ENCODE measurements around the gene PCDH19. TPM values are rescaled to one million over a fixed set of nuclear protein-coding genes. Genes with fewer than 3 reads are reported as not detected.

PCDH19 gene
- total RNA-seq, 1 experiment from 2014 or later = 1.2 TPM

DNA sequence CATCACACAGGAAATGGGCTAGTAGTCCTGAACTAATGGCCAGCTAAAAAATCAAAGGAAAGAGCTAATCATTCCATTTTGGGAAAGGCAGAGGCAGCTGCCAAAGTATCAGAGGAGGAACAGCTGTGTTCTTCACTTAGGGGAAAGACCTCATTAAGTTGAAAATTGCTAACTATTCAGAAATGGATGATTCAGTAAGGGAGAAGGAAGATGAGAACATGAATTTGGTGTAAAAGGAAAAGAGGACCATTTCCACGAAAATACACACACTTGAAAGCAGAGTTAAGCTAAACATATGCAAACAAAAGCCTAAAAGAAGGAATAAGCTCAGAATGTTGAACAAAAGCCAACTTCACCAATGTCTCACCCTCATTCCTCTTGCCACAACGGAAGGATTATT is 90.4 kb downstream of the PCDH19 start:
- Mint-ChIP-seq H3K4me1 (peaks cover 2 to 5% of the 10 kb centered on the region in 2 experiments; a peak in 2 of 4 replicates), H3K27ac (no peak overlapping the region), H3K9me3 (no peaks in the 10 kb centered on the region; a peak in 1 of 5 replicates), H3K27me3 (ENCODE audit: low read depth) (no peaks in the 10 kb centered on the region; the same call in 1 of the 2 replicates), H3K36me3 (ENCODE audit: insufficient read depth in 1 of 3, low read depth in 3 of 3) (no peaks in the 10 kb centered on the region), H3K4me3 (no peak overlapping the region)
- no peaks in the 10 kb centered on the region for H3K79me2 ChIP-seq (ENCODE audit: insufficient read depth, low read length)
- H2AK5ac ChIP-seq (ENCODE audit: insufficient read length, low read length) = no peak overlapping the region
- no peak overlapping the region for H3K27ac ChIP-seq (ENCODE audit: insufficient read length, low read depth, low read length)
- no peak overlapping the region for H4K5ac ChIP-seq (ENCODE audit: insufficient read length, low read depth, low read length)
- H2BK20ac ChIP-seq (ENCODE audit: low read depth, low read length, poor library complexity, severe bottlenecking) = no peak overlapping the region
- H2BK120ac ChIP-seq (ENCODE audit: low read depth, low read length, poor library complexity, severe bottlenecking) = no peak overlapping the region
- no peak overlapping the region for H3T11ph ChIP-seq (ENCODE audit: low read length)
- no peak overlapping the region for H3K9ac ChIP-seq (ENCODE audit: extremely low read depth, insufficient read length, low read length)
- H3K27me3 ChIP-seq (ENCODE audit: insufficient read depth, low read length) = no peaks in the 10 kb centered on the region
- H3K4ac ChIP-seq (ENCODE audit: low read depth, low read length) = no peak overlapping the region
- H2AFZ ChIP-seq (ENCODE audit: low read length) = no peak overlapping the region
- no peak overlapping the region for H4K8ac ChIP-seq (replicated peaks; ENCODE audit: insufficient read length, low read depth, low read length)
- H2BK5ac ChIP-seq (ENCODE audit: insufficient read length, low read length) = no peak overlapping the region
- no peak overlapping the region for H3K4me2 ChIP-seq (ENCODE audit: insufficient read depth, insufficient read length, low read length)
- no peak overlapping the region for H3K18ac ChIP-seq (ENCODE audit: insufficient read length, low read depth, low read length)
- no peaks in the 10 kb centered on the region for H3K4me1 ChIP-seq (ENCODE audit: insufficient read depth, low read length)
- H3K23ac ChIP-seq (ENCODE audit: insufficient read length, low read depth, low read length) = no peak overlapping the region
- H2BK15ac ChIP-seq (ENCODE audit: low read depth, low read length) = no peak overlapping the region
- no peak overlapping the region for H4K91ac ChIP-seq (ENCODE audit: insufficient read length, low read depth, low read length)
- DNase-seq = no peak
- H3K14ac ChIP-seq (ENCODE audit: insufficient read depth, low read length) = no peak overlapping the region
- H3K9me3 ChIP-seq (ENCODE audit: control insufficient read depth, low read depth, low read length) = no peaks in the 10 kb centered on the region
- no peak overlapping the region for H3K56ac ChIP-seq (ENCODE audit: insufficient read length, low read depth, low read length)
- H2BK12ac ChIP-seq (ENCODE audit: insufficient read length, low read depth, low read length) = no peak overlapping the region
- H3K79me1 ChIP-seq (ENCODE audit: insufficient read depth, low read depth, low read length, poor library complexity, severe bottlenecking) = no peaks in the 10 kb centered on the region
- H3K23me2 ChIP-seq (ENCODE audit: insufficient read length, low read depth, low read length, poor library complexity, severe bottlenecking) = no peaks in the 10 kb centered on the region
- H4K20me1 ChIP-seq (ENCODE audit: control insufficient read depth, insufficient read depth, insufficient read length) = no peaks in the 10 kb centered on the region
- TF ChIP-seq, protein P1, sequence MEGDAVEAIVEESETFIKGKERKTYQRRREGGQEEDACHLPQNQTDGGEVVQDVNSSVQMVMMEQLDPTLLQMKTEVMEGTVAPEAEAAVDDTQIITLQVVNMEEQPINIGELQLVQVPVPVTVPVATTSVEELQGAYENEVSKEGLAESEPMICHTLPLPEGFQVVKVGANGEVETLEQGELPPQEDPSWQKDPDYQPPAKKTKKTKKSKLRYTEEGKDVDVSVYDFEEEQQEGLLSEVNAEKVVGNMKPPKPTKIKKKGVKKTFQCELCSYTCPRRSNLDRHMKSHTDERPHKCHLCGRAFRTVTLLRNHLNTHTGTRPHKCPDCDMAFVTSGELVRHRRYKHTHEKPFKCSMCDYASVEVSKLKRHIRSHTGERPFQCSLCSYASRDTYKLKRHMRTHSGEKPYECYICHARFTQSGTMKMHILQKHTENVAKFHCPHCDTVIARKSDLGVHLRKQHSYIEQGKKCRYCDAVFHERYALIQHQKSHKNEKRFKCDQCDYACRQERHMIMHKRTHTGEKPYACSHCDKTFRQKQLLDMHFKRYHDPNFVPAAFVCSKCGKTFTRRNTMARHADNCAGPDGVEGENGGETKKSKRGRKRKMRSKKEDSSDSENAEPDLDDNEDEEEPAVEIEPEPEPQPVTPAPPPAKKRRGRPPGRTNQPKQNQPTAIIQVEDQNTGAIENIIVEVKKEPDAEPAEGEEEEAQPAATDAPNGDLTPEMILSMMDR (conservative IDR thresholded peaks at IDR 0.05) = no peak
- no CpG with 5 or more reads among the region's 2 CpGs for WGBS (ENCODE audit: extremely low coverage, insufficient read length, low lambda C conversion rate)
